CD4-positive, alpha-beta T cell (primary cell): ENCODE data around the gene GPR148. TPM values are rescaled to one million over a fixed set of nuclear protein-coding genes. Genes with fewer than 3 reads are reported as not detected.

Source experiments
- ATAC-seq: fragments of 200-7000 bp; cut with Tn5 transposase; one replicate; pipeline ENCODE4 v1.10.0; 2022; ENCODE audit warnings: mild to moderate bottlenecking; ENCODE audit not compliant: poor library complexity
- CTCF ChIA-PET: fragments of 350-600 bp; sonication (Branson Sonifier 250); formaldehyde crosslinking; loops from one replicate; lab custom pipeline; 2021; ENCODE audit warnings: antibody characterized with exemption, inconsistent platforms; lab: Charles Lee
- POLR2A ChIA-PET: fragments of 350-600 bp; sonication (Branson Sonifier 250); formaldehyde crosslinking; loops from one replicate; lab custom pipeline; 2021; ENCODE audit warnings: antibody characterized with exemption, inconsistent platforms; lab: Charles Lee
- DNase-seq, 14 experiments: peaks; one replicate each; pipeline ENCODE4 v3.0.0-alpha.2; 2013 to 2020; ENCODE audit warnings: mixed read lengths in 2 of 14
- H3K27ac ChIP-seq, 2 donors: one replicate each; pipeline versions ENCODE4 v1.5.1 to v1.7.0; 2013; ENCODE audit warnings: low read length in 2 of 2, low read depth in 1 of 2, mild to moderate bottlenecking in 1 of 2
- H3K27me3 ChIP-seq, 2 experiments: 1 replicate in 1 of 2; 2 replicates in 1 of 2; pipeline versions ENCODE4 v1.6.1 to v1.7.0; 2013; ENCODE audit warnings: low read length in 2 of 2, control low read depth in 1 of 2, mild to moderate bottlenecking in 1 of 2, moderate library complexity in 1 of 2; ENCODE audit not compliant: insufficient read depth in 2 of 2, control insufficient read depth in 1 of 2
- H3K36me3 ChIP-seq: one replicate; pipeline ENCODE4 v1.6.1; 2013; ENCODE audit warnings: low read length, control low read depth; ENCODE audit not compliant: insufficient read depth
- H3K4me1 ChIP-seq: one replicate; pipeline ENCODE4 v1.6.1; 2013; ENCODE audit warnings: low read length, control low read depth; ENCODE audit not compliant: insufficient read depth
- H3K4me3 ChIP-seq: one replicate; pipeline ENCODE4 v1.5.1; 2013; ENCODE audit warnings: mild to moderate bottlenecking, low read length, moderate library complexity
- H3K9me3 ChIP-seq, 2 experiments: 1 replicate in 1 of 2; 2 replicates in 1 of 2; pipeline versions ENCODE4 v1.6.1 to v1.7.0; 2013; ENCODE audit warnings: low read length in 2 of 2, mild to moderate bottlenecking in 2 of 2, control low read depth in 1 of 2, moderate library complexity in 1 of 2; ENCODE audit not compliant: control insufficient read depth in 1 of 2, insufficient read depth in 1 of 2
- H3K27ac Mint-ChIP-seq: one replicate; pipeline ENCODE4 v1.8.0; 2020; ENCODE audit warnings: mixed read lengths
- H3K27me3 Mint-ChIP-seq: one replicate; pipeline ENCODE4 v1.8.0; 2021; ENCODE audit warnings: mixed read lengths
- H3K36me3 Mint-ChIP-seq: one replicate; pipeline ENCODE4 v1.8.0; 2021; ENCODE audit warnings: low read depth, mixed read lengths
- H3K4me1 Mint-ChIP-seq: one replicate; pipeline ENCODE4 v1.8.0; 2021; ENCODE audit warnings: low read depth, mixed read lengths
- H3K4me3 Mint-ChIP-seq: one replicate; pipeline ENCODE4 v1.8.0; 2020; ENCODE audit warnings: mild to moderate bottlenecking, mixed read lengths
- H3K9me3 Mint-ChIP-seq: one replicate; pipeline ENCODE4 v1.8.0; 2020; ENCODE audit warnings: mixed read lengths
- intact Hi-C, 2 experiments: fragments of 100-400 bp; cut with DNase I in 1 of 2; cut with micrococcal nuclease in 1 of 2; formaldehyde crosslinking; loops; one replicate each; pipeline versions ENCODE4 v1.15.1 to v1.9.0; 2023 to 2025; cut with DNase I, micrococcal nuclease
- total RNA-seq, 174 experiments: library from RNA in 2 of 174; stranded (reverse) in 2 of 174; gene quantifications; one replicate each; pipeline ENCODE4 v1.2.3 and lab custom pipeline; 2021 to 2026
- TF ChIP-seq, protein P1 (sequence below): fragments of 200-600 bp; IDR thresholded peaks from one replicate; pipeline ENCODE4 v1.8.0; 2022; ENCODE audit warnings: antibody characterized with exemption, mild to moderate bottlenecking

Gene GPR148
- total RNA-seq, 2 experiments from 2014 or later, result not detected

GRCh38 chr2:130720036-130720435 is 8.8 kb upstream of the GPR148 start:
- no peak overlapping the region for H3K27ac Mint-ChIP-seq
- intact Hi-C loops, result loop anchor here in 1 of 2 experiments (10.0 kb wide), 2 partner anchors 345 to 535 kb away; partner anchors contain the start of genes MZT2B and SMPD4

GRCh38 chr2:130720528-130720927 is 8.3 kb upstream of the GPR148 start:
- Mint-ChIP-seq H3K27ac (no peak overlapping the region), H3K4me3 (no peak overlapping the region), H3K27me3 (peaks cover 22% of the 10 kb centered on the region), H3K36me3 (no peaks in the 10 kb centered on the region), H3K4me1 (no peaks in the 10 kb centered on the region), H3K9me3 (no peaks in the 10 kb centered on the region)
- peaks cover 0 to 8% of the 10 kb centered on the region in 2 experiments for H3K27me3 ChIP-seq
- no peak for DNase-seq
- no peaks in the 10 kb centered on the region for H3K36me3 ChIP-seq
- no peak overlapping the region for H3K27ac ChIP-seq
- peaks cover 3% of the 10 kb centered on the region for H3K4me1 ChIP-seq
- TF ChIP-seq, protein P1, sequence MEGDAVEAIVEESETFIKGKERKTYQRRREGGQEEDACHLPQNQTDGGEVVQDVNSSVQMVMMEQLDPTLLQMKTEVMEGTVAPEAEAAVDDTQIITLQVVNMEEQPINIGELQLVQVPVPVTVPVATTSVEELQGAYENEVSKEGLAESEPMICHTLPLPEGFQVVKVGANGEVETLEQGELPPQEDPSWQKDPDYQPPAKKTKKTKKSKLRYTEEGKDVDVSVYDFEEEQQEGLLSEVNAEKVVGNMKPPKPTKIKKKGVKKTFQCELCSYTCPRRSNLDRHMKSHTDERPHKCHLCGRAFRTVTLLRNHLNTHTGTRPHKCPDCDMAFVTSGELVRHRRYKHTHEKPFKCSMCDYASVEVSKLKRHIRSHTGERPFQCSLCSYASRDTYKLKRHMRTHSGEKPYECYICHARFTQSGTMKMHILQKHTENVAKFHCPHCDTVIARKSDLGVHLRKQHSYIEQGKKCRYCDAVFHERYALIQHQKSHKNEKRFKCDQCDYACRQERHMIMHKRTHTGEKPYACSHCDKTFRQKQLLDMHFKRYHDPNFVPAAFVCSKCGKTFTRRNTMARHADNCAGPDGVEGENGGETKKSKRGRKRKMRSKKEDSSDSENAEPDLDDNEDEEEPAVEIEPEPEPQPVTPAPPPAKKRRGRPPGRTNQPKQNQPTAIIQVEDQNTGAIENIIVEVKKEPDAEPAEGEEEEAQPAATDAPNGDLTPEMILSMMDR, result no peak
- intact Hi-C loops, result loop anchor here in 1 of 2 experiments (10.0 kb wide), 2 partner anchors 346 to 536 kb away; partner anchors contain the start of genes MZT2B and SMPD4
- ChIA-PET CTCF (no interaction called here), POLR2A (no interaction called here)
- no peak overlapping the region for H3K4me3 ChIP-seq
- ATAC-seq, result no peak
- H3K9me3 ChIP-seq, result no peaks in the 10 kb centered on the region

More at GRCh38 chr2:130720036-130720435, 8.8 kb upstream of the GPR148 start:
- ChIA-PET POLR2A (no interaction called here), CTCF (no interaction called here)
- H3K36me3 ChIP-seq, result no peaks in the 10 kb centered on the region
- no peaks in the 10 kb centered on the region for H3K4me1 ChIP-seq
- no peaks in the 10 kb centered on the region for H3K36me3 Mint-ChIP-seq
- H3K27ac ChIP-seq, result no peak overlapping the region
- no peak for ATAC-seq
- H3K9me3 Mint-ChIP-seq, result no peaks in the 10 kb centered on the region
- peaks cover 22% of the 10 kb centered on the region for H3K27me3 Mint-ChIP-seq
- no peak for DNase-seq
- H3K4me1 Mint-ChIP-seq, result no peaks in the 10 kb centered on the region
- H3K9me3 ChIP-seq, result no peaks in the 10 kb centered on the region
- peaks cover 0 to 8% of the 10 kb centered on the region in 2 experiments for H3K27me3 ChIP-seq
- no peak overlapping the region for H3K4me3 ChIP-seq
- TF ChIP-seq, protein P1, result no peak
- H3K4me3 Mint-ChIP-seq, result no peak overlapping the region

DNA sequence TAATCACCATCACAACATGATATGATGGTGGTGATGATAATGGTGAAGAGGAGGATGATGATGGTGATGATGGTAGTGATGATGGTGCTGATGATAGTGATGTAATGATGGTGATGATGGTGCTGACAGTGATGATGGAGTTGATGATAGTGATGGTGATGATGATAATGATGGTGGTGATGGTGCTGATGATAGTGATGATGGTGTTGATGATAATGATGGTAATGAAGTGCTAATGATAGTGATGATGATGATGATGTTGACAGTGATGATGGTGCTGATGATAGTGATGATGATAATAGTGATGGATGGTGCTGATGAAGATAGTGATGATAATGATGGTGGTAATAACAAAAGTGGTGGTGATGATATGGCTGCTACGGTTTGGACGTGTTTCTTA is 4.4 kb upstream of the GPR148 start:
- Mint-ChIP-seq H3K4me3 (no peak overlapping the region), H3K27me3 (peaks cover 22% of the 10 kb centered on the region), H3K9me3 (no peaks in the 10 kb centered on the region), H3K27ac (no peak overlapping the region), H3K36me3 (no peaks in the 10 kb centered on the region), H3K4me1 (no peaks in the 10 kb centered on the region)
- peaks cover 0 to 12% of the 10 kb centered on the region in 2 experiments for H3K9me3 ChIP-seq
- ChIA-PET POLR2A (no interaction called here), CTCF (no interaction called here)
- peaks cover 0 to 8% of the 10 kb centered on the region in 2 experiments for H3K27me3 ChIP-seq
- H3K27ac ChIP-seq, result no peak overlapping the region
- H3K4me1 ChIP-seq, result peaks cover 34% of the 10 kb centered on the region
- H3K4me3 ChIP-seq, result no peak overlapping the region
- no peaks in the 10 kb centered on the region for H3K36me3 ChIP-seq
- ATAC-seq (no peak), DNase-seq (no peak)
- TF ChIP-seq, protein P1, result no peak
- intact Hi-C loops, result loop anchor here in 1 of 2 experiments (10.0 kb wide), 2 partner anchors 350 to 540 kb away; partner anchors contain the start of genes MZT2B and SMPD4
